GM21786 (cell line): Measurements from ENCODE around the gene CALN1.

ENCODE experiments used
- ATAC-seq: cut with Tn5 transposase; IDR thresholded peaks from one replicate; pipeline ENCODE4 v1.9.1; 2021; ENCODE audit not compliant: unreplicated experiment

Gene CALN1

DNA sequence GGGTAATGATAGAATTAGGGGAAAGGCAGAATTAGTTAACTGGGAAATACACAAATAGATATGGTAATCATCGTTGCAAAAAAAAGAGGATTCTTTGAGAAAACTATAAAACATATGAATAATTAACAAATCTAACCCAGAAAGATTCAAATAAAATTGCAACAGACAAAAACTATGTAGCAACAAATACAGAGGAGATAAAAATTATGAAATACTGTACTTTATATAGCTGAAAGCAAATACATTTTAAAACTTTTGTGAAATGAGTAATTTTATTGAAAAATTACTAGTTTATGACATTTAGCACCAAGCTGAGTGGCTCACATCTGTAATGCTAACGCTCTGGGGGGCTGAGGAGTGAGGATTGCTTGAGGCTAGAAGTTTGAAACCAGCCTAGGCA lies 356.7 kb downstream of the CALN1 start:
- no peak for ATAC-seq

DNA sequence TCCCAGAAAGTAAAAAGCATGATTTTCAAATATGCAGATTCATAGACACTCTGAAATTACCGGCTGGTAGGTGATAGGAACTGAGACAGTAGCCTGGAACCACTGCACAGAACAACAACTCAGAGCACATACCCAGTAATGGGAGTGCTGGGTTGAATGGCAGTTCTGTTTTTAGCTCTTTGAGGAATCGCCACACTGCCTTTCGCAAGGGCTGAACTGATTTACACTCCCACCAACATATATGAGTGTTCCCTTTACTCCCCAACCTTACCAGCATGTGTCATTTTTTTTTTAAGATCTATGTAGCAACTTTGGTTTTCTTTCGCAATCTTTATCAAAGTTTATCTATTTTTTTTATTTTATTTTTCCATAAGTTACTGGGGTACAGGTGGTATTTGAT lies 358.8 kb downstream of the CALN1 start:
- ATAC-seq = no peak

DNA sequence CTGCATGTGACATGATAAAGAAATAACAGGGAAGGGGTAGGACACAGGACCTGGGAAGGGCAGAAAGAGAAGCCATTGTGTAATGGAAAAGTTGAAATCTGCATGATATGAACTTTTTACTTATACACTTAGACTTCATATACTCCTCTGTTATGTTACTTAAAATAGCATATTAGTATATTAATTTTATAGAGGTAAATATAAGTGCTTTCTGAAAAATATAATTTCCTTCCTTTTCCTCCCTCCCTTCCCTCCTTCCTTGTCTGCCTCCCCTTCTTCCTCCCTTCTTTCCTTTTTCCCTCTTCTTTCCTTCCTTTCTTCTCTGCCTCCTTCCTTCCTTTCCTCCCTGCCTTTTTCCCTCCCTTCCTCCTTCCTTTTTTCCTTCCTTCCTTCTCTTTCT lies 363.7 kb downstream of the CALN1 start:
- ATAC-seq = no peak

DNA sequence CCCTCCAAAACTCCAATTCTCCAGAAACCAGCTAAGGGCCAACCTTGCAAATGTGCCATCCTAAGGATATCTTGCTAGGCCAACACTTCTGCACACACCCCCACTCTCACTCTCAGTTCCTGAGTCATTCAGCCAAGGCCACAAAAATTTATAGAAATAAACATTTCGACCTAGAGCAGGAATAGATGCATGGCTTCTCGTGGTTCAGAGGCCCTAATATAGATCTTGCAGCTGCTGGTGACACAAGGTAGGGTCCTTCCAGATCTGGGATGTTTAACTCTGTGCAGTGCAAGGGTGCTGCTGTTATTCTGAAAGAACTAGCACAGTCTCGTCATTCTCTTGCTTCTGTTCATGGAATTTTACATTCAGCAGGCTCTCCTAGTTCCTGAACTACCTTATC lies 369.3 kb downstream of the CALN1 start:
- ATAC-seq = no peak

DNA sequence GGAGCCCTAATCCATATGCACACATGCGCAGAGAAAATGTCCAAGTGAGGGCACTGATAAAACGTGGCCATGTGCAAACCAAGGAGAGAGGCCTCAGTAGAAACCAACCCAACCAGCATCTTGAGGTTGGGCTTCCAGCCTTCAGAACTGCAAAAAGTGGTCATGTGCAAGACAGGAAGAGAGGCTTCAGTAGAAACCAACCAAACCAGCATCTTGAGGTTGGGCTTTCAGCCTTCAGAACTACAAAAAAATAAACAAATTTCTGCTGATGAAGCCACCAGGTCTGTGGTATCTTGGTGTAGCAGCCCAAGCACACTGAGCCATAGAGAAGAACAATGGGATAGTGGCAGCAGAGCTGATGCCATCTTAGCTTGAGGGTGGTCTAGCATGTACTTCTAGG lies 371.5 kb downstream of the CALN1 start:
- no peak for ATAC-seq

DNA sequence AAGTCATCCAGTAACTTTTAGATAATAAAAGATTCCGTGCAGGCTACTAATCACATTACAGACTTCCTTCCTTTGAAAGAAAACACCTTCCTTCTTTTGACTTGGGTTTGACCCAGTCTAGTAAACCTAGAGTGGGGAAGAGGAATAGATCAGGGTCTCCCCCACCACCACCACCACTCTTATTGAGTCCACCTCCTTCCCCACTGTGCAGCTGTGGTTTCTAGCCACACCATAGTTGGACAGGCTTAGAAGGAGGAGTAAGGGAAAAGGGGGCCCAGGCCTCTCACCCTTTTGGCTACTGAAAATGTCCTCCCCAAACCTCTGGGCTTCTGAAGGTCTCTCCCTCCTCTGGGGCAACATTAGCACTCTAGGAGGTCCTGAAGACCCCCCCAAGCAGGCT lies 372.7 kb downstream of the CALN1 start:
- ATAC-seq = no peak

DNA sequence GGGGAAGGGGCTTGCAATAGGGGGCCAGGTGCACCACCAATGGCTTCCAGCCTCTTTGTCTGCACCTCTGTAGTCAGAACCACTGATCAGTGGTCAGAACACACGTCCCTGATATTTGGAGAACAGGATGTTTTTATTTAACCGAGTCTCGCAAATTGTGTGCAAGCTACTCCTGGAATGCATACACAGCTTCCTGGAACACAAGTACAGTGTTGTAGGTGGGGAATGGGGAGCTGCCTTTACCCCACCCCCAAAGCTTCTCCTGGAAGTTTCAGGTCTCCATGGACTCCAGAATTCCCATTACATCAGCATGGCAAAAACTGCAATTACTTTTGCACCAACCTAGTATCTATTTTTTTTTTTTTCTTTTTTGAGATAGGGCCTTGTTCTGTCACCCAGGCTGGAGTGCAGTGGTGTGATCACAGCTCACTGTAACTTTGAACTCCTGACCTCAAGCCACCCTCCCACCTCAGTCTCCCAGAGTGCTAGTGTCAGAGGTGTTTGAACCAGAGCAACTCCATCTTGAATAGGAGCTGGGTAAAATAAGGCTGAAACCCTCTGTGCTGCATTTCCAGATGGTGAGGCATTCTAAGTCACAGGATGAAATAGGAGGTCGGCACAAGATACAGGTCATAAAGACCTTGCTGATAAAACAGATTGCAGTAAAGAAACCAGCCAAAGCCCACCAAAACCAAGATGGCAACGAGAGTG lies 374.0 kb downstream of the CALN1 start:
- ATAC-seq = no peak

DNA sequence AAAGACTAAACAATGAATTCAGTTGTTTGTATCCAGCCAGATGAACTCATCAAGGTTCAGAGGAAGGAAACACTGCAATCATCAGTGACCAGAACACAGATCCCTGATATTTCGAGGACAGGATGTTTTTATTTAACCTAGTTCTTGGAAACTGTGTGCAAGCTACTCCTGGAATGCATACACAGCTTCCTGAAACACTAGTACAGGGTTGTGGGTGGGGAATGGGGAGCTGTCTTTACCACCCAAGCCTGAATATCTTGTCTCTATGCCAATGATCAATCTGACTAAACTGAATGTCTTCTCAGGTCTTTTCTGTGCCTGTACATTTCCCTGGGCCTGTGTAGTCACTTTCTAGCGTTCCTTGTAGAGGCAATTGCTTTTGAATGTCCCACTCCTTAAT lies 374.6 kb downstream of the CALN1 start:
- ATAC-seq = no peak

DNA sequence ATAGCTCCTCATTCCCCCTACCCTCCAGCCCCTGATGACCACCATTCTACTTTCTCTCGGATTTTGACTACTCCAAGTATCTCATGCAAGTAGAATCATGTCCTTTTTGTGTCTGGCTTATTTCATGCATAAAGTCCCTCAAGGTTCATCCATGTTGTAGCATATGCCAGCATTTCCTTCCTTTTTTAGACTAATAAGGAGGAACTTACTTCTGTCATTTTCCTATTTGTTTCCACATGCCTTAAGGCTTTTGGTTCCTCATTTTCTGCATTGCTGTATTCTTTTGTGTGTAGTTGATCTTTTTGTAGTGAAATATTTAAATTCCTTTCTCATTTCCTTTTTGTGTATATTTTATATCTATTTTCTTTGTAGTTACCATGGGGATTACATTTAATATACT lies 376.9 kb downstream of the CALN1 start:
- ATAC-seq = no peak

DNA sequence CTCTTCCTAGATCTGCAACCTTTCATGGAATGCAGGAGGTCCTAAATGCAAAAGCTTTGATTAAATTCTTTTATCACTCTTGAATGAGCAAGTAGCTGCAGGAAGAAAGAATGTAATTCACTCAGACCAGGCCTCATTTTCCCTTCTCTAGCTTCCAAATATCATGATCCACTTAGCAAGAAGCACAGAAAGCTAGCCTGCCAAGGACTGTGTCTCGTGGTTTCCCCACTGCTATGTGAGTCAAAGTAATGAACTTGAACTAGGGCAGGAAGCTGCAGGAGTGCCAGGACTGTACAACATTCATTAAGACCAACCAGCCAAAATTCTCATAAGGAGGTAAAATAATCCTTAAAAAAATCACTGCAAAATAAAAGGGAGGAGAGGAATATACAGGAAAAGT lies 379.2 kb downstream of the CALN1 start:
- ATAC-seq = no peak

DNA sequence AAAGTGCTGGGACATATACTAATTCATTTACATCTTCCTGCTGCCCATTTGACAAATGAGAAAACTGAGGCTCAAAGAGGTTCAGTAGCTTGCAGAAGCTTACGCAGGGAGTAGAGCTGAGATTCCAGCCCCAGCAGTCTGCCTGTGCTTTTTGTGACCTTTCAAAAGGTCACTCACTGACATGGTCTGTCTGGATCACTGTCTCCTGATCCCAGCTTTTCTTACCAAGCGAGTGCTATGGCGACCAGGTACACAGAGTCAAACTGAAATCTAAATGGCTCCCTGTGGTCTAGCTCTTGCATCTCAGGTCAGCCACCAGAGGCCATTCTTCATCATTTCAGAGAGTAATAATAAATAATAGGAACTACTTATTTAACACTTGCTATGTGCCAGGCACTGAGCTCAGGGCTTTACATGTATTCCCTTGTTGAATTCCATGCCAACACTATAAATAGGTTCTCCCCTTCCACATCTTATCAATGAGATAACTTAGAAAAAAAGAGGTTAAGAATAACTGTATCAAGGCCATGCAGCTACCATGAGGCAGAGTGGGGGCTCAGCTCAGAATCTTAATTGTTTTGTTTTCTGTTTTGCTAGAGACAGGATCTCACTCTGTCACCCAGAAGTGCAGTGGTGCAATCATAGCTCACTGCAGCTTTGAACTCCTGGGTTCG lies 381.0 kb downstream of the CALN1 start:
- ATAC-seq = no peak

DNA sequence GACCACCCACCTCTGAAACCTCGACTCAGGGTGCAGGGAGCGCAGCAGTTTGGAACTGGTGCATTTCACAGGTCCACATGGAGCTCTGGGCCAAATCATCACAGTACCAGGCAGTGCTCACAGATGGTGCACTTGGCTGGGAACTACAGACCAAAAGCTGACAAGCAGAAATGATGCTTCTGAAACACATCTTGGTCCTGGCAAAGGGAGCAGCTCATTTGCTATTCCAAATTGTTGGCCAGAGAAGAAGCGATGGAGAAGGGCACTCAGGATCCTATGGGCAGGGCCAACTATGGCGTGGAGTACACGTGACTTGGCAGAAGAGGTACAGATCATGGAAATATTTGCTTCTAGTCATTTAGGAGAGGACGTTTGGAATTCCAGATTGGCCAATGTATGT lies 383.9 kb downstream of the CALN1 start:
- no peak for ATAC-seq

DNA sequence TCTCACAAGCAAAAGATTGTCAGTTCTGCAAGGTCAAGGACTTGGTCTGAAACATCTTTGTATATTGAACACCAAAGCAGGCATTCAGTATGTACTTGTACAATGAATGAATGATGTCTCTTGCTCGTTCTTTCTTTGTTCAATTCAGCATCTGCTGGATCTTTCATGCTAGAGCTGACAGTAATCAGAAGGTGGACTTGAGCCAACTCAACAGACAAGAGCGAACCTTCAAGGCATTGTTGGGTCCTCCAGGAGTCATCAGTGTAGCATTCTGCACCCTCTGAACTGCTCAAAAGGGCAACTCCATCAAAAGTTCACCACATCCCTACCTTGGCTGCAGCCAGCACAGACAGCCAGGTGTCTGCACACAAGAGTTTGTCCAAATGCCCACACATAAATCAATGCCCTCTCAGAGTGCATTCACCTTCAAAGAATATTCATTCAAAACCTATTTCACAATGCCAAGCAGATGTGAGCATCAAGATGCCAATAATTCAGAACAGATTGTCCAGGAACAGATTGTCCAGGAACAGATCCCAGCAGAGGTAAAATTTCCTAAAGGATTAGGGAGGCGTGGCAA lies 386.7 kb downstream of the CALN1 start:
- ATAC-seq = no peak

DNA sequence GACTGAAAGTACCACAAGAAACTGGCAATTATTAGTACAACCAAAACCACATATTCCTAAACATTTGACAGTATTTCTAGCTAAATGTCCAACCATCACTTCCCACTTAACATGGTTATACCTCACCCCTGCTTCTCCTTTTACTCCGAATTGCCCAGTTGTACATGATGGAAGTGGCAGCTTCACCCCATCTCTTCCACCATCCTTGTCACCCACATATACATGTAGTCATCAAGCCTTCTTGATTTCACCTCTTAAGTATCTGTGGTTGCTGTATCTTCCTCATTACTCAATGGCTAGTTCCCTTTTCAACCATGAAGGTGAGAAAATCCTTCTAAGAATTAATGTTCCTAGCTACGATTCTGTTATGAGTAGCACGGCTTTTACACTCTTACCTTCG lies 388.2 kb downstream of the CALN1 start:
- no peak for ATAC-seq

DNA sequence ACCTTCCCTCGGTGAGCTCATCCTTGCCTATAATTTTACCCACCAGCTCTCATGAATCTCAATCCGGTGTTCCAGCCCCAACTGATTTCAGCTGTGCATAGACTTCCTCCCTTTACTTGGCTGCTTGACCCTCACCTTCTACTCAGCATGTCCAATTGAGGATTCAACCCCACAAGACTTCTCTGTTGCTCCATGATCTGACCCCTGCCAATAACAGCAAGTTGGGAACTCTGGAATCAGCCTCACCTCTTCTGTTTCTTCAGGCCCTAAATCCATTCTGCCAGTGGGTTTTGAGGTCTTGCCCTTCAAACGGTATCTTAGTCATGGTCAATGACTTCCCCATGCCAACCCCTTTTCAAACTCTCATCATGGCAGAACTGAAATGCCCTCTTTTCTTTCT lies 390.4 kb downstream of the CALN1 start:
- ATAC-seq = no peak

DNA sequence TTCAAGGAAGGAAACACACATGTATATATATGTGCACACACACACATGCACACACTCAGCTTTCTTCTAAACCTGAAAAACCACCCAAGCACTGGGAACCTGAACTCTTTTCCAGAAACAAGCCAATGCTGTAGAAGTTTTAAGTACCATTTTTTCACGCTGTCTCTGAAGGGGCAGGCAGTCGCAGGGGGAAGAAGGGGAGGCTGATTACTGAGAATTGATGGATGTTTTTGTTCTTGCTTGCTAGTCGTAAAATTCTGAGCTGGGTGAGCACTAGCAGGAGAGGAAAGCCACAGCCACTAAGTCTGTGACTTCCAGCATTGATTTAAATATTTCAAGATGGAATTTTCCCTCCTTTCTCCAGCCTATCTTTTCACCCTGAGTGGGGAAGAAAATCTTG lies 391.8 kb downstream of the CALN1 start:
- no peak for ATAC-seq

DNA sequence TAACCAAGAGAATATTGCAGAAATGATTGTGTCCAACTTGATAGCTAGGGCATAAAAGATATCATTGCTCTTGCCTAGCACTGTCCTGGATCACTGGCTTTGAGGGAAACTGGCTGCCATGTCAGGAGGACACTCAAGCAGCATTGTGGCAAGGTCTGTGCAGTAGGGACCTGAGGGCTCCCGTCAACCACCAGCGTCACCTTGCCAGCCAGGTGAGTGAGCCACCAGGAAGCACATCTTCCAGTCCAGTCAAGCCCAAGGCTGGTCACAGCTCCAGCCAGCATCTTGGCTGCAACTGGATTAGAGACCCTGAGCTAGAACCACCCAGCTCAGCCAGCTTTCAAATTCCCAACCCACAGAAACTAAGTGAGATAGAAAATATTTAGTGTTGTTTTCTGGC lies 392.7 kb downstream of the CALN1 start:
- ATAC-seq = no peak

DNA sequence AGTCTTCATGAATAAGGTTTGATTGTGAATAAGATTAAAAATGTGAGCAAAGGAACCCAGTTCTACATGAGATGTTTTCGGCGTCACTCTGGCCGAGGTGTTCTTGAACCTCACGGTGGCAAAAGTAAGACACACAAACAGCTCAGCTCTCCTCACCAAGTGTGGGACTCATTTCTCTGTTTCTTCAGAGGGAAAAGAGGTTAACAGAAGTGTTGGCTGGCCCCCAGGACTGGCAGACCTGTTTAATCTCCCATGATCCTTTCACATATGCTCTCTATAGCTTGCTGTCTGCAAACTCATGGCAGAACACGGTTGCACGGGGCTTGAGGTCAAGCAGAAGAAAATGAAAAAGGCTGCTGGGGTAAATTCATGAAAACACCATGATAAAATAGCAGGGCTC lies 394.4 kb downstream of the CALN1 start:
- ATAC-seq = no peak

DNA sequence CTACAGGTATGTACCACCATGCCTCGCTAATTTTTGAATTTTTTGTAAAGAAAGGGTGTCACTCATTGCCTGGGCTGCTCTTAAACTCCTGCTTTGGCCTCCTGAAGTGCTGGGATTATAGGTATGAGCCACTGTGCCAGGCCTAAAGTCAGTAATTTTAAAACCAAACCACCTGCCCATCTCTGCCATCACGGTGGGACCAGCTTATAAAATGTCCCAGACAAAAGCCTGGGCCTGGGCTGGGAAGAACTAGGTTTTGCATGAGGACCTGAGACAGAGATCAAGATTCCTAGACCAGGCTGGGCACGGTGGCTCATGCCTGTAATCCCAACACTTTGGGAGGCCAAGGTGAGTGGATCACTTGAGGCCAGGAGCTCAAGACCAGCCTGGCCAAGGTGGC lies 395.6 kb downstream of the CALN1 start:
- no peak for ATAC-seq

DNA sequence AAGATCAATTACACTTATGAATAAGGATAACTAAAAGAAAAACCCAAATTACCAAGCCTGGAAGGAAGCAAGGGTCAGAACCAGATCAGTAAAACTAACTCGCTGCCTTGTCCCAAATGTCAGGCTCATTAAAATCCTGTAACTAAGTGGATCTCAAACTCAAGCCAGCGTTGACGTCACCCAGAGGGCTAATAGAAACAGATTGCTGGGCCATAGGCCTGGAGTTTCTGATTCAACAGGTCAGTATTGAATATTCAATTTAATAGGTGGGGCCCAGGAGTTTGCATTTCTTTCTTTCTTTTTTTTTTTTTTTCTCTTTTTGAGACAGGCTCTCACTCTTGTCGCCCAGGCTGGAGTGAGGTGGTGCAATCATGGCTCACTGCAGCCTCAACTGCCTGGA lies 397.0 kb downstream of the CALN1 start:
- no peak for ATAC-seq

DNA sequence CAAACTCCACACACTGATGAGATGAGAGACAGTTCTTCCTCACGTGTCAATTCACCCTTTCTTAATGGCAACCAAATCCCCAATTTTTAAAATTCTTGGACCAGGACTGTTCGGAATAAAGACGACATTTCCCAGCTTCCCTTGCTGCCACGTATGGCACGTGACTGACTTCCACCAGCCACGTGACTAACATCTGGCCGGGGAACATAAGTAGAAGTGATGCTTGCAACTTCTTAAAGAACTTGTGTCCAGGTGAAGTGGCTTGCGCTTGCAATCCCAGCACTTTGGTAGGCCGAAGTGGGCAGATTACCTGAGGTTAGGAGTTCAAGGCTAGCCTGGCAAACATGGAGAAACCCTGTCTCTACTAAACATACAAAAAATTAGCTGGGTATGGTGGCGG lies 405.1 kb downstream of the CALN1 start:
- ATAC-seq = no peak

DNA sequence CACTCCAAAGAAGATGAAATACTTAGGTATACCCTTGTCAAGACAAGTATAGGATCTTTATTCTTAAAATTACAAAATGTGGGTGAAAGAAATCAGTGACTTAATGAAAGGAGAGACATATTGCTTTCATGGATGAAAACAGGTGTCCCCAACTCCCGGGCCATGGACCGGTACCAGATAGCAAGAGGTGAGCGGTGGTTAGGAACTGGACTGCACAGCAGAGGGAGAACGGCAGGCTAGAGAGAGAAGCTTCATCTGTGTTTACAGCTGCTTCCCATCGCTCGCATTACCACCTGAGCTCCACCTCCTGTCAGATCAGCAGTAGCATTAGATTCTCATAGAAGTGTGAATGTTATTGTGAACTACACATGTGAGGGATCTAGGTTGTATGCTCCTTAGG lies 408.9 kb downstream of the CALN1 start:
- no peak for ATAC-seq

DNA sequence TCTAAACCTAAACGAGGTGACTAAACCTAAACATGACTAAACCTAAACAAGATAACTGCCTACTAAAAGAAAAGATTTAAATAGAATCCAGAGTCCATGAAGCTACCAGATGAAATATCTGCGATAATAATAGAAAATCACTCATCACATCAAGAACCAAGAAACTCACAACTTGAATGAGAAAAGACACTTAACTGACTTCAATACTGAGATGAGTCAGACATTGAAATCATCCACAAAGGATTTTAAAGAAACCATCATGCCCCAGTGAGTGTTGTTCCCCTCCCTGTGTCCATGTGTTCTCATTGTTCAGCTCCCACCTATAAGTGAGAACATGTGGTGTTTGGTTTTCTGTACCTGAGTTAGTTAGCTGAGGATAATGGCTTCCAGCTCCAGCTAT lies 416.0 kb downstream of the CALN1 start:
- ATAC-seq = no peak
